Stimulated activated memory B cell treated with anti-CD40 and anti-IgM and Interleukin-4, amounts not matched to agents 10 μg/mL and 1 μg/mL and 100 μg/mL, for 72 hours (primary cell): ENCODE measurements around the gene SMC5.
A peak's percentile ranks its signal among the peaks of the same experiment; 100 is the strongest.
"Not testable (repeated sequence)": the region's sequence is repeated elsewhere in the genome, so short reads cannot be mapped to it uniquely, and the experiment has no call there.

ENCODE experiments used
- ATAC-seq: fragments of 150-1000 bp; cut with Tn5 transposase; 2 replicates; pipeline ENCODE4 v1.10.0; 2021
- H3K27ac Mint-ChIP-seq: one replicate; pipeline ENCODE4 v1.8.0; 2022; ENCODE audit warnings: mild to moderate bottlenecking, mixed read lengths
- H3K27me3 Mint-ChIP-seq: one replicate; pipeline ENCODE4 v1.8.0; 2022; ENCODE audit warnings: mixed read lengths
- H3K36me3 Mint-ChIP-seq: one replicate; pipeline ENCODE4 v1.8.0; 2022; ENCODE audit warnings: mixed read lengths
- H3K4me1 Mint-ChIP-seq: one replicate; pipeline ENCODE4 v1.8.0; 2022; ENCODE audit warnings: mixed read lengths
- H3K4me3 Mint-ChIP-seq: one replicate; pipeline ENCODE4 v1.8.0; 2022; ENCODE audit warnings: mild to moderate bottlenecking, moderate library complexity, mixed read lengths
- H3K9me3 Mint-ChIP-seq: one replicate; pipeline ENCODE4 v1.8.0; 2022; ENCODE audit warnings: mixed read lengths

The SMC5 gene

DNA sequence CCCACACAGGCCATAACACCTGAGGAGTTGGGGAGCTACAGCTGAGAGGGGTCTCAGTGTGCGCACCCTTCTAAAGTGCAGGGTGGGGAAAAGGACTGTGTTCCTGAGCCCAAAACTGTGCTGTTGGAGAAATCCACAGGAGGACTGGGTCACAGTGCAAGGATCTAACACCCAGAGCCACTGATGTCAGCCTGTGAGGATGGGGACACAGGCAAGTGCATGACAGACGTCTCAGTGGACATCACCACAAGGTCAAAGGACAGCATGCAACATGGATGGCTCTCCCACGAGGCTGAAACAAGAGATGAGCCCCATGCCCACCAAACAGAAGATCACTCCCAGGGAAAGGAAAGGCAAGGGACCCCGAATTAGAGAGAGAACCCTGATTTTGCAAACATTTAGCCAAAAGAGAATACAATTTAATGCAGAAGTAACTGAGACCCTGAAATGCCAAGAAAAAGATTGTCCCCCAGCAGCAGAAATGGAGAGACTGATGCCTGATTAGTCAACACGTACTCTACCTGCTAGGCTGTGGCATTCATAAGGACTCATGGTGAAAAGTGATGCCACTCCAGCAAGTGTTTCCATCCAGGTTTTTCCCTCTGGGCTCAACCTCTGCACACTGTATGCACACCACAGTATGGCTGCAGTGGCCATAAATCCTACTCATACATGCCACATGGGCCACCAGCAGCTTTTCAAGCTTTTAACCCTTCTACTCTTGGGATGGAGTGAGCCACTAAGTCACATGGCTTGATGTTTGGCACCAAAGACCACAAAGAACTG is 141.5 kb downstream of the SMC5 start:
- H3K27ac Mint-ChIP-seq, result peak overlapping the region; percentile 88

DNA sequence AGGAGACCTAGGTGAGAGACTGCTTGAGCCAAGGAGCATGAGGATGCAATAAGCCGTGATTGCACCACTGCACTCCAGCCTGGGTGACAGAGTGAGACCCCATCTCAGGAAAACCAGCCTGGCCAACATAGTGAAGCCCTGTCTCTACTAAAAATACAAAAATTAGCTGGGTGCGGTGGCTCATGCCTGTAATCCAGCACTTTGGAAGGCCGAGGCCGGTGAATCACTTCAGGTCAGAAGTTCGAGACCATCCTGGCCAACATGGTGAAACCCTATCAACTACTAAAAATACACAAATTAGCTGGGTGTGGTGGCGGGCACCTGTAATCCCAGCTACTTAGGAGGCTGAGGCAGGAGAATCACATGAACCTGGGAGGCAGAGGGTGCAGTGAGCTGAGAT is 142.5 kb downstream of the SMC5 start:
- not testable (repeated sequence) for H3K27me3 Mint-ChIP-seq

More for the DNA sequence above, 141.5 kb downstream of the SMC5 start:
- no peaks in the 10 kb centered on the region for H3K36me3 Mint-ChIP-seq
- peaks cover 44% of the 10 kb centered on the region for H3K4me1 Mint-ChIP-seq
- H3K27me3 Mint-ChIP-seq, result no peaks in the 10 kb centered on the region
- H3K9me3 Mint-ChIP-seq, result no peaks in the 10 kb centered on the region
- ATAC-seq, result no peak
- H3K4me3 Mint-ChIP-seq, result no peak overlapping the region

DNA sequence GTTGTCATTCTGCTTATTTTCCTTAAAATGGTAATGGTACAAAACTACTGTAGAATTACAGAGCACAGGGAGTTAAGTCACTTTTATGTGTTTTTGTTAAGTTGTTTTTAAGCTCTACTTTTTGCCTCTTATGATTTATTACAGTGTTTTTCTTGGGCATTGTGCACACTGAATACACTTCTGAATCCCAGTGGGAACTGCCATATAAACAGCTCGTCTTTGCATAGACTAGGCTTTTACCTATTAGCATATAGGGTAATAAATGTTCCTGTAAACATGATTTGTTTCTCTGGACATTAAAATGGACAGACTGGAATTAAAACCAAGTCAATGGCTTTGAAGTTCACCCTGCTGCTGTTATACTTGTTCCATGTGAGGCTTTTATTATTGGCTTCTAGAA is 143.4 kb downstream of the SMC5 start:
- Mint-ChIP-seq H3K27ac (no peak overlapping the region), H3K36me3 (no peaks in the 10 kb centered on the region)
- ATAC-seq, result no peak

More for the DNA sequence above, 142.5 kb downstream of the SMC5 start:
- not testable (repeated sequence) for H3K36me3 Mint-ChIP-seq, H3K9me3 Mint-ChIP-seq, H3K27ac Mint-ChIP-seq, ATAC-seq, H3K4me3 Mint-ChIP-seq
- H3K4me1 Mint-ChIP-seq, result peaks cover 53% of the 10 kb centered on the region

DNA sequence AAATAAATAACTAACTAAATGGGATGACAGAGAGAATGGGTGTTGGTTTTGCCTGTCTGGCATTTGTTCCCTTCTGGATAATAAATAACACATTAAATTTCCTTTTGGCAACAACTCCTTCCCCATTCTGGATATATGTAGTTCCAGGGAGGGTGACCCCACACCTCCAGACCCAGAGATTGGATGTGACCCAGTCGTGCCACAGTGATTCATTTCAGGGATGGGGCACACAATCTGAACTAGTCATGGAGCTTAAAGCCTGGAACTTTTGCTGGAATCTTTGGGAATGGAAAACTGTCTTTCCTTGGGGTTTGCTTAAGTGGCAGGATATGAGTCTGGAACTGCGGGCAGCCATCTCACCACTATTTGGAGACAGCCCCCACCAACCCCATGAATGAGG is 144.4 kb downstream of the SMC5 start:
- Mint-ChIP-seq H3K27ac (peak overlapping the region; percentile 93), H3K4me1 (peaks cover 59% of the 10 kb centered on the region), H3K9me3 (no peaks in the 10 kb centered on the region), H3K27me3 (no peaks in the 10 kb centered on the region), H3K4me3 (no peak overlapping the region), H3K36me3 (no peaks in the 10 kb centered on the region)
- no peak for ATAC-seq

More for the DNA sequence above, 143.4 kb downstream of the SMC5 start:
- Mint-ChIP-seq H3K4me1 (peaks cover 60% of the 10 kb centered on the region), H3K4me3 (no peak overlapping the region), H3K9me3 (no peaks in the 10 kb centered on the region), H3K27me3 (no peaks in the 10 kb centered on the region)

DNA sequence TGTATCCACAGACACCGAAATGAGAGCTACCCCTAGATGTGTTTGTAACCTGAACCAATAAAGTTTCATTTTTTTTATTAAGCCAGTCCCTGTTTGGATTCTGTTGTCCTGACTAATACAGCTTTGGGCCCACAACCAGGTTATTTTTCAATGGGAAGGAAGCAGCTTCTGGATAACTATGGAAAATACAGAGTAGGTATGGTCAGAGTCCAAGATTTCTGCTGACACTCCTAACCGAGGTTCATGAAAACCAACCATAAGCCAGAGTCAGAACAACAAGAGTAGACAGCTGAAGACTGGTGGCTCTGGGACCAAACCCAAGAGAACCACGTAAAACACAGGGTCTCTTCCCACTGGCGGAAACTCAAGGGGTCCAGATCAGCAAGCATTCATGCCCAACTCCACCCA is 144.8 kb downstream of the SMC5 start:
- H3K4me3 Mint-ChIP-seq, result no peak overlapping the region
- ATAC-seq, result no peak
- no peaks in the 10 kb centered on the region for H3K27me3 Mint-ChIP-seq
- H3K9me3 Mint-ChIP-seq, result no peaks in the 10 kb centered on the region
- no peaks in the 10 kb centered on the region for H3K36me3 Mint-ChIP-seq
- H3K27ac Mint-ChIP-seq, result peak overlapping the region; percentile 93
- peaks cover 55% of the 10 kb centered on the region for H3K4me1 Mint-ChIP-seq

DNA sequence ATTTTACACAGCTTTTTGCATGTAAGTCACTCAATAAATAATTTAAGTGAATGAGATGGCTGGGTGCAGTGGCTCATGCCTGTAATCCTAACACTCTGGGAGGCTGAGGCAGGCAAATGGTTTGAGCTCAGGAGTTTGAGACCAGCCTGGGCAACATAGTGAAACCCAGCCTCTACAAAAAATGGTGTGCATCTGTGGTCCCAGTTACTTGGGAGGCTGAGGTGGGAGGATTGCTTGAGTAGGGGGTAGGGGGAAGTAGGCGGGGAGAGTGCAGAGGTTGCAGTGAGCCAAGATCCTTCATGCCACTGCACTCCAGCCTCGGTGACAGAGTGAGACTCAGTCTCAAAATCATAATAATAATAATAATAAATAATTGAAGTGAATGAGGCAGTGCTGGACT is 145.5 kb downstream of the SMC5 start:
- no peaks in the 10 kb centered on the region for H3K9me3 Mint-ChIP-seq
- peaks cover 48% of the 10 kb centered on the region for H3K4me1 Mint-ChIP-seq
- no peak overlapping the region for H3K4me3 Mint-ChIP-seq
- no peaks in the 10 kb centered on the region for H3K36me3 Mint-ChIP-seq
- no peaks in the 10 kb centered on the region for H3K27me3 Mint-ChIP-seq
- peak overlapping the region; percentile 93 for H3K27ac Mint-ChIP-seq
- ATAC-seq, result no peak
